Measurements from ENCODE around the gene MBTPS1. TPM values are rescaled to one million over a fixed set of nuclear protein-coding genes. Genes with fewer than 3 reads are reported as not detected.

MBTPS1 gene
- total and polyA plus RNA-seq, 3 experiments from 2014 or later, result 38.3 to 64.7 (median 45.0) TPM

- no peak overlapping the region for H3K27ac Mint-ChIP-seq
- Histone ChIP-seq H3K36me3 (ENCODE audit: insufficient read depth, low read length) (no peaks in the 10 kb centered on the region), H3K27me3 (ENCODE audit: insufficient read depth, low read length, poor library complexity, severe bottlenecking) (no peaks in the 10 kb centered on the region), H3K9me3 (ENCODE audit: low read length) (no peaks in the 10 kb centered on the region), H3K4me1 (ENCODE audit: insufficient read depth, low read length) (no peaks in the 10 kb centered on the region), H3K27ac (ENCODE audit: low read depth, low read length) (no peak overlapping the region), H3K4me3 (ENCODE audit: low read length) (no peak overlapping the region)
- no peaks in the 10 kb centered on the region for H3K9me3 Mint-ChIP-seq
- H3K4me3 Mint-ChIP-seq, result no peak overlapping the region
- no peak for DNase-seq
- peaks cover 0 to 14% (median 4%) of the 10 kb centered on the region in 3 donors for H3K4me1 Mint-ChIP-seq
- no peaks in the 10 kb centered on the region for H3K36me3 Mint-ChIP-seq
- H3K27me3 Mint-ChIP-seq, result peaks cover 9 to 12% of the 10 kb centered on the region in 2 donors
- CTCF ChIA-PET, result no interaction called here
- POLR2A ChIA-PET, result no interaction called here
Observed at GRCh38 chr16:84040823-84041820, 75.6 kb downstream of the MBTPS1 start.

- DNase-seq, result no peak
- H3K4me3 ChIP-seq (ENCODE audit: low read length), result no peak overlapping the region
- peaks cover 0 to 14% (median 4%) of the 10 kb centered on the region in 3 donors for H3K4me1 Mint-ChIP-seq
- no peaks in the 10 kb centered on the region for H3K9me3 ChIP-seq (ENCODE audit: low read length)
- H3K27ac ChIP-seq (ENCODE audit: low read depth, low read length), result no peak overlapping the region
- no peaks in the 10 kb centered on the region for H3K9me3 Mint-ChIP-seq
- H3K27me3 ChIP-seq (ENCODE audit: insufficient read depth, low read length, poor library complexity, severe bottlenecking), result no peaks in the 10 kb centered on the region
- no peaks in the 10 kb centered on the region for H3K36me3 ChIP-seq (ENCODE audit: insufficient read depth, low read length)
- ChIA-PET CTCF (no interaction called here), POLR2A (no interaction called here)
- no peak overlapping the region for H3K4me3 Mint-ChIP-seq
- peaks cover 9 to 12% of the 10 kb centered on the region in 2 donors for H3K27me3 Mint-ChIP-seq
- no peaks in the 10 kb centered on the region for H3K36me3 Mint-ChIP-seq
- no peaks in the 10 kb centered on the region for H3K4me1 ChIP-seq (ENCODE audit: insufficient read depth, low read length)
- no peak overlapping the region for H3K27ac Mint-ChIP-seq
Observed at GRCh38 chr16:84040226-84040822, 76.4 kb downstream of the MBTPS1 start.

- H3K36me3 Mint-ChIP-seq, result no peaks in the 10 kb centered on the region
- peaks cover 0 to 14% (median 4%) of the 10 kb centered on the region in 3 donors for H3K4me1 Mint-ChIP-seq
- ChIA-PET POLR2A (no interaction called here), CTCF (no interaction called here)
- no peak overlapping the region for H3K27ac Mint-ChIP-seq
- Histone ChIP-seq H3K27ac (ENCODE audit: low read depth, low read length) (no peak overlapping the region), H3K4me1 (ENCODE audit: insufficient read depth, low read length) (no peaks in the 10 kb centered on the region), H3K36me3 (ENCODE audit: insufficient read depth, low read length) (no peaks in the 10 kb centered on the region), H3K9me3 (ENCODE audit: low read length) (no peaks in the 10 kb centered on the region), H3K4me3 (ENCODE audit: low read length) (no peak overlapping the region), H3K27me3 (ENCODE audit: insufficient read depth, low read length, poor library complexity, severe bottlenecking) (no peaks in the 10 kb centered on the region)
- peaks cover 0 to 2% (median 0%) of the 10 kb centered on the region in 5 donors for H3K9me3 Mint-ChIP-seq
- H3K27me3 Mint-ChIP-seq, result peaks cover 9 to 12% of the 10 kb centered on the region in 2 donors
- DNase-seq, result no peak
- no peak overlapping the region for H3K4me3 Mint-ChIP-seq
Observed at GRCh38 chr16:84039696-84040095, 77.0 kb downstream of the MBTPS1 start.

- no peaks in the 10 kb centered on the region for H3K36me3 Mint-ChIP-seq
- H3K27ac Mint-ChIP-seq, result no peak overlapping the region
- no peak overlapping the region for H3K4me3 Mint-ChIP-seq
- POLR2A ChIA-PET, result no interaction called here
- H3K4me3 ChIP-seq (ENCODE audit: low read length), result no peak overlapping the region
- no peaks in the 10 kb centered on the region for H3K36me3 ChIP-seq (ENCODE audit: insufficient read depth, low read length)
- no peak overlapping the region for H3K27ac ChIP-seq (ENCODE audit: low read depth, low read length)
- peaks cover 5 to 6% of the 10 kb centered on the region in 2 donors for H3K27me3 Mint-ChIP-seq
- peaks cover 0 to 3% (median 2%) of the 10 kb centered on the region in 3 donors for H3K4me1 Mint-ChIP-seq
- no peak for DNase-seq
- CTCF ChIA-PET, result interaction anchor here (1.3 kb wide), 1 partner anchor 62 kb away, joined by 3 read pairs; no protein-coding TSS in a partner anchor
- H3K9me3 Mint-ChIP-seq, result peaks cover 0 to 4% (median 0%) of the 10 kb centered on the region in 5 donors
- H3K27me3 ChIP-seq (ENCODE audit: insufficient read depth, low read length, poor library complexity, severe bottlenecking), result no peaks in the 10 kb centered on the region
- no peaks in the 10 kb centered on the region for H3K4me1 ChIP-seq (ENCODE audit: insufficient read depth, low read length)
- H3K9me3 ChIP-seq (ENCODE audit: low read length), result no peaks in the 10 kb centered on the region
Observed at GRCh38 chr16:84038469-84038868, 78.3 kb downstream of the MBTPS1 start.

- H3K36me3 ChIP-seq (ENCODE audit: insufficient read depth, low read length), result no peaks in the 10 kb centered on the region
- Mint-ChIP-seq H3K4me3 (no peak overlapping the region), H3K9me3 (peaks cover 0 to 4% (median 0%) of the 10 kb centered on the region in 5 donors), H3K27ac (no peak overlapping the region), H3K36me3 (no peaks in the 10 kb centered on the region), H3K27me3 (peaks cover 3 to 6% of the 10 kb centered on the region in 2 donors), H3K4me1 (no peaks in the 10 kb centered on the region)
- ChIA-PET CTCF (no interaction called here), POLR2A (no interaction called here)
- no peaks in the 10 kb centered on the region for H3K27me3 ChIP-seq (ENCODE audit: insufficient read depth, low read length, poor library complexity, severe bottlenecking)
- DNase-seq, result no peak
- no peaks in the 10 kb centered on the region for H3K4me1 ChIP-seq (ENCODE audit: insufficient read depth, low read length)
- H3K9me3 ChIP-seq (ENCODE audit: low read length), result no peaks in the 10 kb centered on the region
- H3K27ac ChIP-seq (ENCODE audit: low read depth, low read length), result no peak overlapping the region
- H3K4me3 ChIP-seq (ENCODE audit: low read length), result no peak overlapping the region
Observed at GRCh38 chr16:84036982-84037425, 79.7 kb downstream of the MBTPS1 start.

GRCh38 chr16:84036131-84036530 is 80.6 kb downstream of the MBTPS1 start:
- Mint-ChIP-seq H3K36me3 (no peaks in the 10 kb centered on the region), H3K4me1 (no peaks in the 10 kb centered on the region), H3K27me3 (peaks cover 3 to 12% of the 10 kb centered on the region in 2 donors), H3K9me3 (peaks cover 0 to 4% (median 0%) of the 10 kb centered on the region in 5 donors), H3K27ac (no peak overlapping the region), H3K4me3 (no peak overlapping the region)
- ChIA-PET CTCF (no interaction called here), POLR2A (no interaction called here)
- Histone ChIP-seq H3K36me3 (ENCODE audit: insufficient read depth, low read length) (no peaks in the 10 kb centered on the region), H3K27ac (ENCODE audit: low read depth, low read length) (no peak overlapping the region), H3K27me3 (ENCODE audit: insufficient read depth, low read length, poor library complexity, severe bottlenecking) (no peaks in the 10 kb centered on the region), H3K4me1 (ENCODE audit: insufficient read depth, low read length) (no peaks in the 10 kb centered on the region), H3K4me3 (ENCODE audit: low read length) (no peak overlapping the region), H3K9me3 (ENCODE audit: low read length) (no peaks in the 10 kb centered on the region)
- no peak for DNase-seq

GRCh38 chr16:84034516-84034915 is 82.2 kb downstream of the MBTPS1 start:
- no peaks in the 10 kb centered on the region for H3K27me3 ChIP-seq (ENCODE audit: insufficient read depth, low read length, poor library complexity, severe bottlenecking)
- POLR2A ChIA-PET, result no interaction called here

More at GRCh38 chr16:84034516-84034915, 82.2 kb downstream of the MBTPS1 start:
- H3K4me1 Mint-ChIP-seq, result peaks cover 3 to 5% (median 4%) of the 10 kb centered on the region in 3 donors
- no peaks in the 10 kb centered on the region for H3K36me3 Mint-ChIP-seq
- no peak overlapping the region for H3K27ac Mint-ChIP-seq
- H3K9me3 Mint-ChIP-seq, result peaks cover 0 to 4% (median 0%) of the 10 kb centered on the region in 5 donors
- Histone ChIP-seq H3K9me3 (ENCODE audit: low read length) (no peaks in the 10 kb centered on the region), H3K27ac (ENCODE audit: low read depth, low read length) (no peak overlapping the region), H3K4me1 (ENCODE audit: insufficient read depth, low read length) (no peaks in the 10 kb centered on the region), H3K36me3 (ENCODE audit: insufficient read depth, low read length) (no peaks in the 10 kb centered on the region), H3K4me3 (ENCODE audit: low read length) (no peak overlapping the region)
- CTCF ChIA-PET, result no interaction called here
- no peak overlapping the region for H3K4me3 Mint-ChIP-seq
- peaks cover 6 to 24% of the 10 kb centered on the region in 2 donors for H3K27me3 Mint-ChIP-seq
- DNase-seq, result no peak

Measured in CD8-positive, alpha-beta memory T cell (primary cell).